ENCODE measurements around the gene ACP3. TPM values are rescaled to one million over a fixed set of nuclear protein-coding genes. Genes with fewer than 3 reads are reported as not detected.

Gene ACP3
- total and polyA plus RNA-seq, 2 of the 4 experiments (the other 2 are of a cell fraction) = 0.36 to 0.54 TPM

- ATAC-seq (ENCODE audit: low read depth) = no peak
- no peak overlapping the region for H2AFZ ChIP-seq (replicated peaks; ENCODE audit: low read length, poor library complexity)
- H4K20me1 ChIP-seq (ENCODE audit: insufficient read depth, low read length) = no peaks in the 10 kb centered on the region
- H4K5ac ChIP-seq (ENCODE audit: low read depth, low read length) = no peak overlapping the region
- H4K91ac ChIP-seq (ENCODE audit: insufficient read depth, low read depth, low read length) = no peak overlapping the region
- H3K4me2 ChIP-seq (ENCODE audit: low read depth, low read length) = no peak overlapping the region
- H3K14ac ChIP-seq (replicated peaks; ENCODE audit: low read depth, low read length) = no peak overlapping the region
- H3K4me3 ChIP-seq (ENCODE audit: insufficient read depth, low read depth, low read length) = no peak overlapping the region
- no CpG with 5 or more reads among the region's 3 CpGs for WGBS, 2 experiments (ENCODE audit: extremely low coverage in 2 of 2, insufficient read length in 1 of 2)
- ChIA-PET POLR2A (ENCODE audit: unreplicated experiment) (no interaction called here), CTCF (no interaction called here)
- no peak for DNase-seq
- no peaks in the 10 kb centered on the region for H3K79me1 ChIP-seq (ENCODE audit: low read depth in 1 of 2, low read length in 2 of 2)
- no peak overlapping the region for H2AK9ac ChIP-seq (replicated peaks; ENCODE audit: low read depth, low read length, poor library complexity)
- H3K27ac ChIP-seq (ENCODE audit: insufficient read depth, low read length) = no peak overlapping the region
- no peak overlapping the region for H4K8ac ChIP-seq (ENCODE audit: low read depth in 2 of 2, low read length in 2 of 2)
- intact Hi-C loops (cut with micrococcal nuclease) = no loop called here
- no peaks in the 10 kb centered on the region for H3K9me1 ChIP-seq (ENCODE audit: insufficient read depth, low read length)
- in situ Hi-C loops (cut with MboI; ENCODE audit: low sequenced_read_pairs) = no loop called here
- H3K23ac ChIP-seq (ENCODE audit: low read depth, low read length) = no peak overlapping the region
- no peak overlapping the region for H2BK20ac ChIP-seq (ENCODE audit: low read depth, low read length)
- no peak overlapping the region for H2BK15ac ChIP-seq (ENCODE audit: low read depth, low read length)
- H3K9me3 ChIP-seq (ENCODE audit: control insufficient read depth, insufficient read depth, low read length) = no peaks in the 10 kb centered on the region
- no peak overlapping the region for H2BK120ac ChIP-seq (ENCODE audit: low read depth, low read length)
- BruUV-seq (replicated peaks) = no TSS peak
- H3K27me3 ChIP-seq (ENCODE audit: control insufficient read depth, insufficient read depth, low read length) = no peaks in the 10 kb centered on the region
- no peak overlapping the region for H3K18ac ChIP-seq (ENCODE audit: low read depth, low read length)
- H3K4me1 ChIP-seq (ENCODE audit: control insufficient read depth, insufficient read depth, low read length) = no peaks in the 10 kb centered on the region
- no peak for TF ChIP-seq CHD1 (IDR thresholded peaks at IDR 0.05; ENCODE audit: low read depth, low read length)
- TF ChIP-seq, protein P1, sequence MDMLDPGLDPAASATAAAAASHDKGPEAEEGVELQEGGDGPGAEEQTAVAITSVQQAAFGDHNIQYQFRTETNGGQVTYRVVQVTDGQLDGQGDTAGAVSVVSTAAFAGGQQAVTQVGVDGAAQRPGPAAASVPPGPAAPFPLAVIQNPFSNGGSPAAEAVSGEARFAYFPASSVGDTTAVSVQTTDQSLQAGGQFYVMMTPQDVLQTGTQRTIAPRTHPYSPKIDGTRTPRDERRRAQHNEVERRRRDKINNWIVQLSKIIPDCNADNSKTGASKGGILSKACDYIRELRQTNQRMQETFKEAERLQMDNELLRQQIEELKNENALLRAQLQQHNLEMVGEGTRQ (IDR thresholded peaks at IDR 0.05; ENCODE audit: low read depth, low read length) = no peak
- no peak for TF ChIP-seq MXI1 (IDR thresholded peaks at IDR 0.05; ENCODE audit: borderline replicate concordance, low read depth, low read length)
- TF ChIP-seq SMC3 (IDR thresholded peaks at IDR 0.05; ENCODE audit: low read depth, low read length) = no peak
- TF ChIP-seq RFX5 (IDR thresholded peaks at IDR 0.05; ENCODE audit: low read depth, low read length) = no peak
- TF ChIP-seq, protein P2, sequence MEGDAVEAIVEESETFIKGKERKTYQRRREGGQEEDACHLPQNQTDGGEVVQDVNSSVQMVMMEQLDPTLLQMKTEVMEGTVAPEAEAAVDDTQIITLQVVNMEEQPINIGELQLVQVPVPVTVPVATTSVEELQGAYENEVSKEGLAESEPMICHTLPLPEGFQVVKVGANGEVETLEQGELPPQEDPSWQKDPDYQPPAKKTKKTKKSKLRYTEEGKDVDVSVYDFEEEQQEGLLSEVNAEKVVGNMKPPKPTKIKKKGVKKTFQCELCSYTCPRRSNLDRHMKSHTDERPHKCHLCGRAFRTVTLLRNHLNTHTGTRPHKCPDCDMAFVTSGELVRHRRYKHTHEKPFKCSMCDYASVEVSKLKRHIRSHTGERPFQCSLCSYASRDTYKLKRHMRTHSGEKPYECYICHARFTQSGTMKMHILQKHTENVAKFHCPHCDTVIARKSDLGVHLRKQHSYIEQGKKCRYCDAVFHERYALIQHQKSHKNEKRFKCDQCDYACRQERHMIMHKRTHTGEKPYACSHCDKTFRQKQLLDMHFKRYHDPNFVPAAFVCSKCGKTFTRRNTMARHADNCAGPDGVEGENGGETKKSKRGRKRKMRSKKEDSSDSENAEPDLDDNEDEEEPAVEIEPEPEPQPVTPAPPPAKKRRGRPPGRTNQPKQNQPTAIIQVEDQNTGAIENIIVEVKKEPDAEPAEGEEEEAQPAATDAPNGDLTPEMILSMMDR (conservative IDR thresholded peaks at IDR 0.05; ENCODE audit: low read depth, low read length) = no peak
- no peak for TF ChIP-seq MAZ (IDR thresholded peaks at IDR 0.05; ENCODE audit: borderline replicate concordance, low read depth, low read length)
- no peak for TF ChIP-seq NFE2L2 (IDR thresholded peaks at IDR 0.05; ENCODE audit: low read depth, low read length)
- no peak for TF ChIP-seq RAD21 (IDR thresholded peaks at IDR 0.05; ENCODE audit: low read length)
- no peak for TF ChIP-seq BHLHE40 (IDR thresholded peaks at IDR 0.05; ENCODE audit: low read depth, low read length)
- TF ChIP-seq POLR2A (IDR thresholded peaks at IDR 0.05; ENCODE audit: low read depth, low read length) = no peak
- dilution Hi-C loops (cut with HindIII; ENCODE audit: low sequenced_read_pairs, unreplicated experiment) = no loop called here
- H3K56ac ChIP-seq (ENCODE audit: extremely low read depth, insufficient read depth, low read length) = no peak overlapping the region
- no peak overlapping the region for H2AK5ac ChIP-seq (ENCODE audit: low read depth, low read length)
- no peaks in the 10 kb centered on the region for H3K36me3 ChIP-seq (ENCODE audit: control insufficient read depth, insufficient read depth, low read length)
- no peak overlapping the region for H2BK5ac ChIP-seq (ENCODE audit: low read depth, low read length, poor library complexity, severe bottlenecking)
- H3K4ac ChIP-seq (ENCODE audit: low read depth, low read length) = no peak overlapping the region
- H3K9ac ChIP-seq (ENCODE audit: low read depth, low read length) = no peak overlapping the region
Measured at GRCh38 chr3:132311316-132311715, 5.9 kb upstream of the ACP3 start.
